ENCODE data around the gene POC1A. TPM values are rescaled to one million over a fixed set of nuclear protein-coding genes. Genes with fewer than 3 reads are reported as not detected.

POC1A gene
- total and polyA plus RNA-seq, 10 donors: 1.6 to 4.4 (median 2.9) TPM

DNA sequence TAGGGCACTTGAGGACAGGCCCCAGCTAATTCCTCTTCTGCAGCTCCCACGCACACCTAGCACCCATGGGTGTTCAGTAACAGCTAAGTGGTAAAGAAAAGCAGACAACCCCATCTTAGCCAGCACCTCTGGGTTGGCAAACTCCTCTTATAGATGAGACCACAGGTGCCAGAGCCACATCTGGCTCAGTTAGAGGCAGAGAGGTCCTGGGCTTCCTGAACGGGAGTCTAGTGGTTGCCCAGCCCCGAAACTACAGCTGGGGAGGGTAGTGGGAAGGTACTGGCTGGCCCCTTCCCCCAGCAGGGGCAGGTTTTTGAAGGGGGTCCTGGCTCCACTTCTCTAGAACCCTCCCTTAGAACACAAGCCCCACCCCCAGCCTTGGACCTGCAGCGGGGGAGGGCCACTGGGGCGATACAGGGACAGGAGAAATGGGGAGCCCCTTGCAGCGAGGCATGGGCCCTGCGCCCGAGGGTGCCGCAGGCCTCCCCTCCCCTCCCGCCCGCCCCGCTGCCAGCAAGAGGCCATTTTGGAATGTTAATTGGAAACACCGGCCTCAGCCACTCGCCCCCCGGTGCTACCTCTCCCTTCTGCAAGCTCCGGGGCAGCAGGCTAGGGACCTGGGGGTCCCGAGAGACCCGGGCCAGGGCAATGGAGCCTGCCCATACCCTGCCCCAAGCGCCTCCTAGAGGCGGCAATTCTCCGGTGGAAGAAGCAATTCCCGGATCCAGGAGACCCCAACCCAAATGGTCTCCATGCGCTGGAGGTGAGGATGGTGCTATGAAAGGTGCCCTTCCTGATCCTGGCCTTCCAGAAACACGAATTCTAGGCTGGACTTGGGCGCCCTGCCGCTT is 99.3 kb downstream of the POC1A start:
- peak; percentile 84 for DNase-seq
- H3K4me1 ChIP-seq: peaks cover 50 to 80% (median 72%) of the 10 kb centered on the region in 6 donors
- peak in 1 of 11 experiments; percentile 16 for TF ChIP-seq CTCF (IDR thresholded peaks at IDR 0.05 in 8 of 11, conservative IDR thresholded peaks at IDR 0.05 in 3 of 11)
- no peak for TF ChIP-seq POLR2A (IDR thresholded peaks at IDR 0.05)
- no peaks in the 10 kb centered on the region for H3K9me3 ChIP-seq
- WGBS, 5 donors: 0 to 5% (median 2%) methylated on average over 8 to 26 of the region's 26 CpGs
- H3K36me3 ChIP-seq: peaks cover 2 to 43% (median 16%) of the 10 kb centered on the region in 6 donors
- H3K27me3 ChIP-seq (replicated peaks in 1 of 7): no peaks in the 10 kb centered on the region
- H3K4me3 ChIP-seq: peak overlapping the region; percentile 76 to 94 (median 90)
- intact Hi-C loops (cut with DNase I; ENCODE audit: low total_unique reads): loop anchor here (10.0 kb wide), 2 partner anchors 50 to 70 kb away; no protein-coding TSS in a partner anchor
- H3K27ac ChIP-seq: peak overlapping the region; percentile 79 to 95 (median 90)

DNA sequence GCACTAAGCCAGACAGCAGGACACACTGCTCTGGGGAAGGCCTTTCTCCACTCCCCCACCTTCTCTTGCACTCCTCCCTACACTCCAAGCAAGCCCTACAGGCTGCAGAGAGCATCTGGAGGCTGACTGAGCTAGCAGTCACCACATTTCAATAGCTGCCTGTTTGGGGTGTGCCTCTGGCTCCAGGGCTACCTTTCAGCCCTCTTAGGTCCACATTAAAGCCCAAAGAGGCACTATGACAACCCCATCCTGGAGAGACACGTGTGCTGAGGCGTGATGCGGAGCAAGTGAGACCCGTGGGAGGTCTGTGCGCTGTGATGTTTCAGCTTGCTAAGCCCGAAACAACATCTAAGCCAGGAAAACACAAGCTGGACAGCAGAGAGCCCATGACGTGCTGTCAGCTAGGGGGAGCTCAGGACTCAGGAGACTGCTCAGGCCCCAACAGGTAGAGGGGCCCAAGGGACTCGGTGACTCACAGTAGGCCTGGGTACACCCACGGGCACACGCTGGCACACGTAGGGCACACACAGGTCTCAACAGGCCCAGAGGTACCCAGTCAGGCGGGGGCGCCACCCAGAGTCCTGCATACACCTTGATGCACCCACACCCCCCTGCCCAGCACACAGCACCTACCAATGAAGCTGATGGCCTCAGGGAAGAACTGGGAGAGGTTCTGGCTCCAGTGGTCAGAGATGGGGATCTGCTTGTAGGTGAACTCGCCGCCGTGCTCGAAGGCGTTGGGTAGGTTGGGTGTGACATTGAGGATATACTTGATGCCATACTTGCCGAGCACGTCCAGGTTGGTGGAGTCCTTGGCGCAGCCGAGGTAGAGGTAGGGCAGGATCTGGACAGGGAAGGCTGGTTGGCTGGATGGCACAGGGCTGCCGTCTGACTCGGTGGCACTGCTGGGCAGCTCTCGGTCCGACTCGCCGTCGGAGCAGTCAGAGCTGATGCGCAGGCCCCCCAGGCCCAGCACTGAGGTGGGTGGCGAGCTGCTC is 100.6 kb downstream of the POC1A start:
- H3K4me1 ChIP-seq: peaks cover 60 to 91% (median 82%) of the 10 kb centered on the region in 6 donors
- peak; percentile 84 for DNase-seq
- peak overlapping the region in 7 of 8 donors; percentile 6 to 94 (median 89) for H3K4me3 ChIP-seq
- WGBS, 5 donors: 64 to 69% (median 66%) methylated on average over 21 to 31 of the region's 31 CpGs
- H3K27me3 ChIP-seq (replicated peaks in 1 of 7): no peaks in the 10 kb centered on the region
- TF ChIP-seq CTCF (IDR thresholded peaks at IDR 0.05 in 8 of 11, conservative IDR thresholded peaks at IDR 0.05 in 3 of 11) (peak in 4 of 11 experiments; percentile 8 to 38 (median 10)), POLR2AphosphoS5 (IDR thresholded peaks at IDR 0.05) (no peak)
- no peaks in the 10 kb centered on the region for H3K9me3 ChIP-seq
- intact Hi-C loops (cut with DNase I; ENCODE audit: low total_unique reads): loop anchor here (10.0 kb wide), 2 partner anchors 49 to 71 kb away; no protein-coding TSS in a partner anchor
- H3K27ac ChIP-seq: peak overlapping the region; percentile 82 to 95 (median 90)
- H3K36me3 ChIP-seq: peaks cover 3 to 56% (median 27%) of the 10 kb centered on the region in 6 donors

DNA sequence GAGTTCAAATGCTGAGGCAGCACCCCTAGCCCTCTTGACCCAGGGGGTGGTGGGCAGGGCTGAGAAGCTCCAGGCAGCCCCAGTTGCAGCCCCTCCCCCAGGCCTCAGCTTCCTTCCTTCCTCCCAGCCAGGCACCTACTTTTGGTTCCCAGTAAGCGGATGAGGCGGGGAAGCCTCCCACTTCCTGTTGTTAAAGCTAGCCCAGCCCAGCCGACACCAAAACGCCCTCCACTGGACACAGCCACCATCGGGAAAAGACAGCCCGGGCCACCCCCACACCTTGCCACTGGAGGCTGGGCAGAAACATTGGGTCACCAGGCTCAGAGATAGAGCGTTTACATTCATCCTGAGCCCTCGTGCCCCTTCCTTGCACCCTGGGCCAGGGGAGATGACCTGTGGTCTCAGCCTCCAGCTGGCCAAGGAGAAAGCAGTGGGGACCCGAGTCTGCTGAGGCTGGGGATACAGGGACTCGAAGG is 101.4 kb downstream of the POC1A start:
- no peaks in the 10 kb centered on the region for H3K27me3 ChIP-seq (replicated peaks in 1 of 7)
- H3K27ac ChIP-seq: peak overlapping the region; percentile 82 to 95 (median 90)
- no peaks in the 10 kb centered on the region for H3K9me3 ChIP-seq
- intact Hi-C loops (cut with DNase I; ENCODE audit: low total_unique reads): loop anchor here (10.0 kb wide), 2 partner anchors 48 to 72 kb away; no protein-coding TSS in a partner anchor
- H3K4me3 ChIP-seq: peak overlapping the region in 7 of 8 donors; percentile 6 to 94 (median 89)
- 0 to 5% (median 3%) methylated on average over 3 to 10 of the region's 10 CpGs for WGBS, 5 donors
- DNase-seq: peak; percentile 94
- peaks cover 3 to 64% (median 29%) of the 10 kb centered on the region in 6 donors for H3K36me3 ChIP-seq
- TF ChIP-seq POLR2A (IDR thresholded peaks at IDR 0.05) (no peak), POLR2AphosphoS5 (IDR thresholded peaks at IDR 0.05) (peak; percentile 75 to 85 (median 78)), CTCF (IDR thresholded peaks at IDR 0.05 in 8 of 11, conservative IDR thresholded peaks at IDR 0.05 in 3 of 11) (peak; percentile 17 to 69 (median 46))
- H3K4me1 ChIP-seq: peaks cover 61 to 92% (median 87%) of the 10 kb centered on the region in 6 donors
